HG03565 (cell line): ENCODE results near the gene FBXL15.

ENCODE experiments used
- ATAC-seq: cut with Tn5 transposase; IDR thresholded peaks from one replicate; pipeline ENCODE4 v1.9.1; 2021; ENCODE audit warnings: mild to moderate bottlenecking, moderate library complexity; ENCODE audit not compliant: unreplicated experiment

FBXL15 gene

DNA sequence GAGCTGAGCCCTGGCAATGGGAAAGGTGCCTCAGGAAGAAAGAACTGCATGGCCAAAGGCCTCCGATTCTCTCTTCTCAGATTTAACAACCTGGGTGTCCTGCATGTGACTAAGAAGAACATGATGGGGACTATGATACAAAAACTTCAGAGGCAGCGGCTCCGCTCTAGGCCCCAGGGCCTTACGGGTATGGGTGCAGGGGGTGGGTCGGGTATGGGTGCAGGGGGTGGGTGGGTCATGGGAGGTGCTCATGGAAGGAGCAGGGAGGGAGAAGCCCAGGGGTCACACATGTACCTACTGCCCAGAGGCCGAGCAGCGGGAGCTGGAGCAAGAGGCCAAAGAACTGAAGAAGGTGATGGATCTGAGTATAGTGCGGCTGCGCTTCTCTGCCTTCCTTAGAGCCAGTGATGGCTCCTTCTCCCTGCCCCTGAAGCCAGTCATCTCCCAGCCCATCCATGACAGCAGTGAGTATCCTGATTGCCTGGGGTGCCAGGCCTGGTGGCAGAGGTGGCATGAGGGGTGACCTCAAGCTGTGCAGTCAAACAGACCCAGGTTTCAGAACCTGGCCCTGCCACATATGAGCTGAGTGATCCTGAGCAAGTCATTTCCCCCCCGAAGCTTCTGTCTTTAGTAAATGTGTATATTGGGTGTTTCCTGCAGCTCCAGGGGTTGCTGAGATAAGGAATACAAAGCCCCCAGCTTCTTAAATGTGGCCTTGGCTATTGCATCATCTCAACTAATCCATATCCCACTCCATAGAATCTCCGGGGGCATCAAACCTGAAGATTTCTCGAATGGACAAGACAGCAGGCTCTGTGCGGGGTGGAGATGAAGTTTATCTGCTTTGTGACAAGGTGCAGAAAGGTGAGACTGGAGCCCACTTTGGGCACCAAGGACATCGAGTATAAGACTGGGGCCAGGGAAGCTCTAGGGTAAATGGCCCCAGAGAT lies 23.1 kb upstream of the FBXL15 start:
- no peak for ATAC-seq

DNA sequence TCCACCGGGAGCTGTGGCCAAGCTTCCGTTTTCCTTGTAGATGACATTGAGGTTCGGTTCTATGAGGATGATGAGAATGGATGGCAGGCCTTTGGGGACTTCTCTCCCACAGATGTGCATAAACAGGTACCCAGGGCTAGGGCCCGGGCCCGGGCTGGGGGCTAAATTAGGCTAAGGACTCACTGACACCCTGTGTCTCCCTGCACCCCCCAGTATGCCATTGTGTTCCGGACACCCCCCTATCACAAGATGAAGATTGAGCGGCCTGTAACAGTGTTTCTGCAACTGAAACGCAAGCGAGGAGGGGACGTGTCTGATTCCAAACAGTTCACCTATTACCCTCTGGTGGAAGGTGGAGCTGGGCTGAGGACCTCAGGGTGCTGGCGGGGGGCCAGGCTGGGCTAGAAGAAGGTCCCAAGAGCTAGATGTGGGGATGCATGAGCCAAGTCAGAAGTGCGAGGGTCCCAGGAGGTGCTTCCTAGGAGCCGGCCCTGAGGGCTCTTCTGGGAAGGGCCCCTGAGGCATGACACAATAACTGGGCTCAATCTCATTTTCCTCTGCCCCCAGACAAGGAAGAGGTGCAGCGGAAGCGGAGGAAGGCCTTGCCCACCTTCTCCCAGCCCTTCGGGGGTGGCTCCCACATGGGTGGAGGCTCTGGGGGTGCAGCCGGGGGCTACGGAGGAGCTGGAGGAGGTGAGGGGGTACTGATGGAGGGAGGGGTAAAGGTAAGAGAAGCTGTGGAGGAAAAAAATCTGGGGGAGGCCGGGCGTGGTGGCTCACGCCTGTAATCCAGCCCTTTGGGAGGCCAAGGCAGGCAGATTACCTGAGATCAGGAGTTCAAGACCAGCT lies 22.2 kb upstream of the FBXL15 start:
- ATAC-seq, result no peak

GRCh38 chr10:102399217-102400021 lies 21.2 kb upstream of the FBXL15 start:
- peak; percentile 39 for ATAC-seq

- ATAC-seq, result no peak
Measured at GRCh38 chr10:102400076-102400475, 20.6 kb upstream of the FBXL15 start.

- no peak for ATAC-seq
Measured at GRCh38 chr10:102400598-102401341, 19.9 kb upstream of the FBXL15 start.

- ATAC-seq, result no peak
Measured at GRCh38 chr10:102401342-102401654, 19.3 kb upstream of the FBXL15 start.

DNA sequence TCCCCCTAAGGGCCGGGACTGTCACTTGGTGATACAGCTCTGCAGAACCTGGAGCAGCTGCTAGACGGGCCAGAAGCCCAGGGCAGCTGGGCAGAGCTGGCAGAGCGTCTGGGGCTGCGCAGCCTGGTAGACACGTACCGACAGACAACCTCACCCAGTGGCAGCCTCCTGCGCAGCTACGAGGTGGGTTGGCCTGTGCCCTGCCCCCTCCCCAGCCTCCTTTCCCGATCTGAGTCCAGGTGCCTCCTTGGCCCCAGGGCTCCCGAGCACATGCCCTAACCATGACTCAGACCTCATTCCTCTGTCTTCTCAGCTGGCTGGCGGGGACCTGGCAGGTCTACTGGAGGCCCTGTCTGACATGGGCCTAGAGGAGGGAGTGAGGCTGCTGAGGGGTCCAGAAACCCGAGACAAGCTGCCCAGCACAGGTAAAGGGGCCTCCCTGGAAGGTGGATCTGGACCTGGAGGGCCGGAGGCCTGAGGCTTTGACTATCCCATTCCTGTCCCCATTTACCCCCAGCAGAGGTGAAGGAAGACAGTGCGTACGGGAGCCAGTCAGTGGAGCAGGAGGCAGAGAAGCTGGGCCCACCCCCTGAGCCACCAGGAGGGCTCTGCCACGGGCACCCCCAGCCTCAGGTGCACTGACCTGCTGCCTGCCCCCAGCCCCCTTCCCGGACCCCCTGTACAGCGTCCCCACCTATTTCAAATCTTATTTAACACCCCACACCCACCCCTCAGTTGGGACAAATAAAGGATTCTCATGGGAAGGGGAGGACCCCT lies 18.7 kb upstream of the FBXL15 start:
- ATAC-seq, result no peak

DNA sequence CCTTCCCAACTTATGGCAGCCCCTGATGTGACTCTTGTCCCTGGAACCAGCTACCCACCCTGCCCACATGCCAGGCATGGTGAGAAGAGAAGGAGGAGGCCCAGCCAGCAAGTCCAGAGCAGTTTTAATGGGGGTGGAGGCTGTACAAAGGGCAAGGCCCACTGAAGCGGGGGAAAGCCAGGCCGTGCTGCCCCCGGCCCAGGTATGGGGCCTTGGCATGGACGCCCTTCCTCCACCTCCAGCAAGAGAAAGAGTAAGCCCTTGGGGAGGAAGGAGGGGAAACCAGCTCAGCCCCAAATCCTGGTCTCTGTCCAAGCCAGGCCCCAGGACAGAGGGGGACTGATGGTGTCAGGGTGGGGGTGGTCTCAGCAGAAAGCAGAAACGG lies 18.1 kb upstream of the FBXL15 start:
- ATAC-seq, result no peak

DNA sequence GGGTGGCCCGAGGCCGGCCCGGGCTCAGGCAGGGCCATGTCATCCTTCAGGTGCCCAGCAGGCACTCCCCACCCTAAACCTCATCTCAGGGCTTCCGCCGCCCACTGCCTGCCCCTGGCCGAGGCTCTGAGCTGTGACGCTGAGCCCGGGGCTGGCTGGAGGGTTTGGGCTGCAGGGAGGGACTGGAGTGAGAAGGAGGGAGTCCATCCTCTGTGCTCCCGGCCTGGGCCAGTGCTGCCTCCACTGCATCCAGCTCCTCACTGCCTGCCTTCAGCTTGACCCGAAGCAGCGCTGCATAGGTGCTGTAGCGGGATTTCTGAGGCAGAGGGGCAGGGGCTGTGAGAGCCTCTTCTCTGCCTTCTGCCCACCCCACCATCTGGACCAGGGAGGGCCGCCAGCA lies 17.5 kb upstream of the FBXL15 start:
- ATAC-seq, result no peak

DNA sequence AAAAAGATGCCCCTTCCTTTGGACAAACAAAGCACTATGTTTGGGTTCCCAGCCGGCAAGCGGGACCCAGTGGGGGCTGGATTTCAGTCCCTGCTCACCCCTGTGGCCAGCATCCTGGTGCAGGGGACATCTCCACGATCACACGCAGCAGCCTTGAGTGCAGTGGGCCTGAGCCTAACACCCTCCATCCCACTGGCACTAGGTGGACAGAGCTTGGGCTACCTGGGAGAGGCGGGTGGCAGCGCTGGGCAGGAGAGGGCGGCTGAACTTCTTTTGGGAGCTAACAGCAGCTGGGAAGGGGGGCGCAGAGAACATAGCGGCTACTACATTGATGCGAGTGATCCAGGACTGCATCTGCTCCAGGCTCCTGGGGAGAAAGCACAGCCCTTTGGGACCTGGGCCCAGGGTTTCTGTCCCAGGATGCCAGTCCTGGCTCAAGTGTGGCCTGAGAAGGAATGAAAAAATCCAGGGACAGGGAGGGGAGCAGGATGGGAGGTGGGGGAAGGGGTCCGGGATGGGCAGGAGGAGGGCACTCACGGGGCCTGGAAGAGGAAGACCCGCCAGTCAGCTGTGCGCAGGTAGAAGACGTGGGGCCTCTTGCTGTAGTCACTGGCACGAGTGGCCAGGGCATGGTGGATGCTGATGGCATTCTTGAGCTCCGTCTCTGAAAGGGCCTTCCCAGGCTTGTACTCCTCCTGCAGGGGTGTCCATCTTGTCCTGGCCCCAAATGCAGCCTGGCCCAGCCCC lies 16.1 kb upstream of the FBXL15 start:
- no peak for ATAC-seq

- no peak for ATAC-seq
Measured at GRCh38 chr10:102405108-102405571, 15.5 kb upstream of the FBXL15 start.

DNA sequence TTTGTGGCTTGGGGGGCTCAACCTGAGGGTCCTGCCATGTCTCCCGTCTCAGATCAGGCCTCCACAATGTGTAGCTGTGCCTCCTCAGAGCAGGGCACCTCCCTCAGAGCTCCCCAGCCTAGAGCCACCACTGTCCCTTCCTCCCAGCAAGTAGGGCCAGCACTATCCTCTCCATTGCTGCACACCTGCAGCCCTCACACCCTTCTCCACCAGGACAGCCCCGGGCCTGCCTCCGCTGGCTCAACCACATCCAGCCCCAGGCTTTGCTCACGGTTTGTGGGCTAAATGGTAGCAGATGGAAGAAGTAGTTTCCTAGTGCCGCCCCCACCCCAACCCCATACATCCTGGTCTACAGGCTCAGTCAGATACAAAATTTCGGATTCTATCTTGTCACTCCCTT lies 15.0 kb upstream of the FBXL15 start:
- ATAC-seq, result no peak

DNA sequence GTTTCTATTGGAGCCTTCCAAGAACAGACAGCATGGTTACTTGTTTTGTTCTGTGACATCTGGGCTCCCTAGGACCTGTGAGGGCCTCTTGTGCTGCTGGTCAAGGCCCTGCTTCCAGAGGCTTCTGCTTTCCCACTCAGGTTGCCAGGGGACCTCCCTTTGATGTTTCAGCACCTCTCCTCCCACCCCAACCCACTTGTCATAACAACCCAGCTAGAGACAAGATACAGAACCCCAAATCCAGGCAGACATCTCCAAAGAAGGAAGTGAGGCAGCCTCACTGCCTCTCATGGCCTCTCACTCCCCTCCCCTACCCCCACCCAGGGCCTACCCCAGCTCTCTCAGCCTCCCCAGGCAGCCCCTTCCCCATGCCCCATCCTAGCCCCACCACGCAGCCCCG lies 13.8 kb upstream of the FBXL15 start:
- no peak for ATAC-seq

DNA sequence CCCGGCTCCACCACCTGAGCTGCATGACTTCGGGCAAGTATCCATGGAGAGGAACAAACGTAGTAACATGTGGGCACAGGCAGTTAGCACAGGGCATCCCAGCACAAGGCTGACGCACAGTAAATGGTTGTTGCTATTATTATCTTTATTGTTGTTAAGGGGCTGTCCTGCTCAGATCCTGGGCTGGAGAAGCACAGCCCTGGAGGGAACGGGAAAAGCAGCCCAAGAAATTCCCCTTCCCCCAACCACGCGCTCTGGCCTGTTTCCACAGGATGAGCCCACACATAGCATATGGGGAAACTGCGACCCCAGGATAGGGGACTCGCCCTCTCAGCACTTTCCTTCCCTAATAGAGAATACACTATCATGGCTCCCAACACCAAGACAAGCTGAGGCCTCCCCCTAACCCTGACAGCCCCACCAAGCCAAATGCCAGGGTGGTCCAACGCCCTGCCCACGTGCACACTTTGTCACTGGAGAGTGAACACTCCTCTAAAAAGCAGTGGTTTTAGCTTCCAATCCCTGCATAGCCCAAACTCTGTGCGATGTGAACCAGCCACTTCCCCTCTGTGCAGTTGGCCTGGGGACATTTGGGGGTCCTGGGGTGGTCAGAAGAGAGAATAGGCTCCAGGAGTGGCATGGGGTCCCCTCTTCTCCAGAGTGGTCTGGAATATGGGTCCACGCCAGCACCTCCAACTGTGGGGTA lies 13.1 kb upstream of the FBXL15 start:
- no peak for ATAC-seq

- ATAC-seq, result no peak
Measured at GRCh38 chr10:102408131-102408727, 12.4 kb upstream of the FBXL15 start.

GRCh38 chr10:102408728-102409603 lies 11.7 kb upstream of the FBXL15 start:
- ATAC-seq, result no peak
